ENCODE measurements around the gene SLC25A4.

The SLC25A4 gene

GRCh38 chr4:185134307-185134869 lies 8.7 kb upstream of the SLC25A4 start:
- TF ChIP-seq CTCF (conservative IDR thresholded peaks at IDR 0.05; ENCODE audit: low read length), result peak; percentile 78

GRCh38 chr4:185137233-185137925 lies 5.7 kb upstream of the SLC25A4 start:
- TF ChIP-seq CTCF (conservative IDR thresholded peaks at IDR 0.05; ENCODE audit: low read length), result no peak
- no peak for DNase-seq (ENCODE audit: low read depth)
- no peak overlapping the region for H3K4me3 ChIP-seq (ENCODE audit: low read length)

More at GRCh38 chr4:185134307-185134869, 8.7 kb upstream of the SLC25A4 start:
- no peak overlapping the region for H3K4me3 ChIP-seq (ENCODE audit: low read length)
- peak; percentile 54 for DNase-seq (ENCODE audit: low read depth)

GRCh38 chr4:185138161-185138560 lies 4.9 kb upstream of the SLC25A4 start:
- no peak for TF ChIP-seq CTCF (conservative IDR thresholded peaks at IDR 0.05; ENCODE audit: low read length)
- no peak for DNase-seq (ENCODE audit: low read depth)
- H3K4me3 ChIP-seq (ENCODE audit: low read length), result no peak overlapping the region

GRCh38 chr4:185139736-185140135 lies 3.3 kb upstream of the SLC25A4 start:
- H3K4me3 ChIP-seq (ENCODE audit: low read length), result no peak overlapping the region
- no peak for DNase-seq (ENCODE audit: low read depth)
- no peak for TF ChIP-seq CTCF (conservative IDR thresholded peaks at IDR 0.05; ENCODE audit: low read length)

GRCh38 chr4:185141777-185142176 lies 1.3 kb upstream of the SLC25A4 start:
- no peak for TF ChIP-seq CTCF (conservative IDR thresholded peaks at IDR 0.05; ENCODE audit: low read length)
- no peak overlapping the region for H3K4me3 ChIP-seq (ENCODE audit: low read length)
- no peak for DNase-seq (ENCODE audit: low read depth)

- peak overlapping the region; percentile 78 for H3K4me3 ChIP-seq (ENCODE audit: low read length)
- DNase-seq (ENCODE audit: low read depth), result no peak
- TF ChIP-seq CTCF (conservative IDR thresholded peaks at IDR 0.05; ENCODE audit: low read length), result no peak
Observed at GRCh38 chr4:185142564-185142911, 528 bp upstream of the SLC25A4 start.

- peak overlapping the region; percentile 78 for H3K4me3 ChIP-seq (ENCODE audit: low read length)
- no peak for TF ChIP-seq CTCF (conservative IDR thresholded peaks at IDR 0.05; ENCODE audit: low read length)
- peak; percentile 11 for DNase-seq (ENCODE audit: low read depth)
Observed at GRCh38 chr4:185143601-185143969, 519 bp downstream of the SLC25A4 start.

Data from AG10803 (cell line).